Vagina (tissue), 2 donors: ENCODE results near the gene DACH1.

ENCODE experiments used
- CTCF ChIP-seq, 3 experiments: fragments of 450-650 bp in 2 of 3; fragments of 200-600 bp in 1 of 3; sonication (generic) in 1 of 3; IDR thresholded peaks; one replicate each; pipeline ENCODE4 v1.5.1; 2017 to 2019; ENCODE audit warnings: antibody characterized with exemption in 3 of 3, mild to moderate bottlenecking in 2 of 3, moderate library complexity in 2 of 3
- POLR2A ChIP-seq, 2 donors: fragments of 450-650 bp; IDR thresholded peaks; one replicate each; pipeline ENCODE4 v1.6.1; 2017; ENCODE audit warnings: antibody characterized with exemption in 2 of 2, mild to moderate bottlenecking in 2 of 2, moderate library complexity in 2 of 2

GRCh38 chr13:71873418-71874247, 6.6 kb upstream of the DACH1 start:
- no peak for TF ChIP-seq CTCF (IDR thresholded peaks at IDR 0.05)
- no peak for TF ChIP-seq POLR2A (IDR thresholded peaks at IDR 0.05)
